H1 (cell line): ENCODE measurements around the gene HTR2A. TPM values are rescaled to one million over a fixed set of nuclear protein-coding genes. Genes with fewer than 3 reads are reported as not detected.

Source experiments
- CHD1 ChIP-seq: IDR thresholded peaks from 2 replicates; pipeline ENCODE4 v1.6.1; 2012; ENCODE audit warnings: low read depth, low read length, improper control_type of control experiment
- RBBP5 ChIP-seq: IDR thresholded peaks from 2 replicates; pipeline ENCODE4 v1.7.1; 2012; ENCODE audit warnings: low read depth, mild to moderate bottlenecking, inconsistent platforms, low read length, moderate library complexity, borderline replicate concordance
- SIN3A ChIP-seq, 2 experiments: IDR thresholded peaks in 1 of 2; conservative IDR thresholded peaks in 1 of 2; 2 replicates each; pipeline ENCODE4 v1.6.1; 2011 to 2012; ENCODE audit warnings: low read length in 2 of 2, improper control_type of control experiment in 1 of 2, low read depth in 1 of 2, mild to moderate bottlenecking in 1 of 2
- polyA plus RNA-seq, 7 experiments: library from polyadenylated mRNA; depleted of rRNA in 3 of 7; stranded (reverse) in 5 of 7; unstranded in 2 of 7; fragments of >200 nt in 5 of 7; fragments of 200-250 nt in 2 of 7; gene quantifications; 1 replicate in 5 of 7; 2 replicates in 1 of 7; 4 replicates in 1 of 7; pipeline versions ENCODE4 v1.2.1 to v1.2.3, GENCODE V29; 2011 to 2013; ENCODE audit warnings: missing spikeins in 2 of 7, mixed read lengths in 2 of 7
- total RNA-seq: library from RNA; stranded (reverse); fragmentation: NEBNext Ultra II Directional; extraction: Animal tissue kit (Norgen Biotek cat#: 25700); gene quantifications from 2 replicates; pipeline ENCODE4 v1.2.1, GENCODE V29; 2021
- TF ChIP-seq, protein P1 (sequence below): fragments of 300-600 bp; sonication (generic); IDR thresholded peaks from 2 replicates; pipeline ENCODE4 v1.7.1; 2012; ENCODE audit warnings: low read length, moderate library complexity, mild to moderate bottlenecking, inconsistent platforms; ENCODE audit not compliant: insufficient replicate concordance

HTR2A gene
- total and polyA plus RNA-seq, 2 of the 8 experiments (the other 6 are each of a cell fraction or from before 2014, with no cell fraction given), result not detected

DNA sequence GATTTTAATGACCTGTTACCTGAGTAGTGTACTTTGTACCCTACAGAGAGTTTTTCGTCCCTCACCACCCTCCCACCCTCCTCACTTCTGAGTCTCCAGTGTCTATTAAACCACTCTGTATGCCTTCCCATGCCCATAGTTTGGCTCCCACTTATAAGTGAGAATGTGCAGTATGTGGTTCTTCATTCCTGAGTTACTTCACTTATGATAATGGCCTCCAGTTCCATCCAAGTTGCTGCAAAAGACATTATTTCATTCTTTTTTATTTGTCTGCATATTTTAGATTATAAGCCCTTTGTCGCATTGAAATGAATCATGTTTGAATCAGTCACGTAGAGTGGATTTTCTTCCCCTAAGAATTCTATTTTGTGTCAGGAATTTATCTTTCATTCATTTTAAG is 12.2 kb upstream of the HTR2A start (continued):
- TF ChIP-seq, protein P1, sequence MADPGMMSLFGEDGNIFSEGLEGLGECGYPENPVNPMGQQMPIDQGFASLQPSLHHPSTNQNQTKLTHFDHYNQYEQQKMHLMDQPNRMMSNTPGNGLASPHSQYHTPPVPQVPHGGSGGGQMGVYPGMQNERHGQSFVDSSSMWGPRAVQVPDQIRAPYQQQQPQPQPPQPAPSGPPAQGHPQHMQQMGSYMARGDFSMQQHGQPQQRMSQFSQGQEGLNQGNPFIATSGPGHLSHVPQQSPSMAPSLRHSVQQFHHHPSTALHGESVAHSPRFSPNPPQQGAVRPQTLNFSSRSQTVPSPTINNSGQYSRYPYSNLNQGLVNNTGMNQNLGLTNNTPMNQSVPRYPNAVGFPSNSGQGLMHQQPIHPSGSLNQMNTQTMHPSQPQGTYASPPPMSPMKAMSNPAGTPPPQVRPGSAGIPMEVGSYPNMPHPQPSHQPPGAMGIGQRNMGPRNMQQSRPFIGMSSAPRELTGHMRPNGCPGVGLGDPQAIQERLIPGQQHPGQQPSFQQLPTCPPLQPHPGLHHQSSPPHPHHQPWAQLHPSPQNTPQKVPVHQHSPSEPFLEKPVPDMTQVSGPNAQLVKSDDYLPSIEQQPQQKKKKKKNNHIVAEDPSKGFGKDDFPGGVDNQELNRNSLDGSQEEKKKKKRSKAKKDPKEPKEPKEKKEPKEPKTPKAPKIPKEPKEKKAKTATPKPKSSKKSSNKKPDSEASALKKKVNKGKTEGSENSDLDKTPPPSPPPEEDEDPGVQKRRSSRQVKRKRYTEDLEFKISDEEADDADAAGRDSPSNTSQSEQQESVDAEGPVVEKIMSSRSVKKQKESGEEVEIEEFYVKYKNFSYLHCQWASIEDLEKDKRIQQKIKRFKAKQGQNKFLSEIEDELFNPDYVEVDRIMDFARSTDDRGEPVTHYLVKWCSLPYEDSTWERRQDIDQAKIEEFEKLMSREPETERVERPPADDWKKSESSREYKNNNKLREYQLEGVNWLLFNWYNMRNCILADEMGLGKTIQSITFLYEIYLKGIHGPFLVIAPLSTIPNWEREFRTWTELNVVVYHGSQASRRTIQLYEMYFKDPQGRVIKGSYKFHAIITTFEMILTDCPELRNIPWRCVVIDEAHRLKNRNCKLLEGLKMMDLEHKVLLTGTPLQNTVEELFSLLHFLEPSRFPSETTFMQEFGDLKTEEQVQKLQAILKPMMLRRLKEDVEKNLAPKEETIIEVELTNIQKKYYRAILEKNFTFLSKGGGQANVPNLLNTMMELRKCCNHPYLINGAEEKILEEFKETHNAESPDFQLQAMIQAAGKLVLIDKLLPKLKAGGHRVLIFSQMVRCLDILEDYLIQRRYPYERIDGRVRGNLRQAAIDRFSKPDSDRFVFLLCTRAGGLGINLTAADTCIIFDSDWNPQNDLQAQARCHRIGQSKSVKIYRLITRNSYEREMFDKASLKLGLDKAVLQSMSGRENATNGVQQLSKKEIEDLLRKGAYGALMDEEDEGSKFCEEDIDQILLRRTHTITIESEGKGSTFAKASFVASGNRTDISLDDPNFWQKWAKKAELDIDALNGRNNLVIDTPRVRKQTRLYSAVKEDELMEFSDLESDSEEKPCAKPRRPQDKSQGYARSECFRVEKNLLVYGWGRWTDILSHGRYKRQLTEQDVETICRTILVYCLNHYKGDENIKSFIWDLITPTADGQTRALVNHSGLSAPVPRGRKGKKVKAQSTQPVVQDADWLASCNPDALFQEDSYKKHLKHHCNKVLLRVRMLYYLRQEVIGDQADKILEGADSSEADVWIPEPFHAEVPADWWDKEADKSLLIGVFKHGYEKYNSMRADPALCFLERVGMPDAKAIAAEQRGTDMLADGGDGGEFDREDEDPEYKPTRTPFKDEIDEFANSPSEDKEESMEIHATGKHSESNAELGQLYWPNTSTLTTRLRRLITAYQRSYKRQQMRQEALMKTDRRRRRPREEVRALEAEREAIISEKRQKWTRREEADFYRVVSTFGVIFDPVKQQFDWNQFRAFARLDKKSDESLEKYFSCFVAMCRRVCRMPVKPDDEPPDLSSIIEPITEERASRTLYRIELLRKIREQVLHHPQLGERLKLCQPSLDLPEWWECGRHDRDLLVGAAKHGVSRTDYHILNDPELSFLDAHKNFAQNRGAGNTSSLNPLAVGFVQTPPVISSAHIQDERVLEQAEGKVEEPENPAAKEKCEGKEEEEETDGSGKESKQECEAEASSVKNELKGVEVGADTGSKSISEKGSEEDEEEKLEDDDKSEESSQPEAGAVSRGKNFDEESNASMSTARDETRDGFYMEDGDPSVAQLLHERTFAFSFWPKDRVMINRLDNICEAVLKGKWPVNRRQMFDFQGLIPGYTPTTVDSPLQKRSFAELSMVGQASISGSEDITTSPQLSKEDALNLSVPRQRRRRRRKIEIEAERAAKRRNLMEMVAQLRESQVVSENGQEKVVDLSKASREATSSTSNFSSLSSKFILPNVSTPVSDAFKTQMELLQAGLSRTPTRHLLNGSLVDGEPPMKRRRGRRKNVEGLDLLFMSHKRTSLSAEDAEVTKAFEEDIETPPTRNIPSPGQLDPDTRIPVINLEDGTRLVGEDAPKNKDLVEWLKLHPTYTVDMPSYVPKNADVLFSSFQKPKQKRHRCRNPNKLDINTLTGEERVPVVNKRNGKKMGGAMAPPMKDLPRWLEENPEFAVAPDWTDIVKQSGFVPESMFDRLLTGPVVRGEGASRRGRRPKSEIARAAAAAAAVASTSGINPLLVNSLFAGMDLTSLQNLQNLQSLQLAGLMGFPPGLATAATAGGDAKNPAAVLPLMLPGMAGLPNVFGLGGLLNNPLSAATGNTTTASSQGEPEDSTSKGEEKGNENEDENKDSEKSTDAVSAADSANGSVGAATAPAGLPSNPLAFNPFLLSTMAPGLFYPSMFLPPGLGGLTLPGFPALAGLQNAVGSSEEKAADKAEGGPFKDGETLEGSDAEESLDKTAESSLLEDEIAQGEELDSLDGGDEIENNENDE, result no peak
- no peak for TF ChIP-seq CHD1
- TF ChIP-seq RBBP5, result no peak
- TF ChIP-seq SIN3A (conservative IDR thresholded peaks at IDR 0.05 in 1 of 2, IDR thresholded peaks at IDR 0.05 in 1 of 2; ENCODE audit: low read depth in 1 of 2, low read length in 2 of 2), result no peak
